Mesenchymal stem cell (in vitro differentiated cells and primary cell): ENCODE data around the gene GIMAP7.

Experiments used
- DNase-seq: peaks from one replicate; pipeline ENCODE4 v3.0.0-alpha.2; 2013
- H2AFZ ChIP-seq: one replicate; pipeline ENCODE4 v1.6.1; 2013; ENCODE audit warnings: low read depth, mild to moderate bottlenecking, control low read depth, inconsistent platforms, low read length, moderate library complexity
- H2AK5ac ChIP-seq: 2 replicates; pipeline ENCODE4 v1.6.1; 2013; ENCODE audit warnings: low read length, moderate library complexity, mild to moderate bottlenecking, inconsistent platforms; ENCODE audit not compliant: severe bottlenecking
- H2BK120ac ChIP-seq: one replicate; pipeline ENCODE4 v1.6.1; 2013; ENCODE audit warnings: low read depth, mild to moderate bottlenecking, inconsistent platforms, low read length, moderate library complexity
- H2BK12ac ChIP-seq, 2 experiments: one replicate each; pipeline ENCODE4 v1.6.1; 2013; ENCODE audit warnings: inconsistent platforms in 2 of 2, low read length in 2 of 2, mild to moderate bottlenecking in 2 of 2, moderate library complexity in 2 of 2, control low read depth in 1 of 2
- H2BK15ac ChIP-seq: one replicate; pipeline ENCODE4 v1.6.1; 2013; ENCODE audit warnings: mild to moderate bottlenecking, low read depth, inconsistent platforms; ENCODE audit not compliant: poor library complexity, severe bottlenecking
- H2BK5ac ChIP-seq: 2 replicates; pipeline ENCODE4 v1.6.1; 2013; ENCODE audit warnings: low read depth, mild to moderate bottlenecking, low read length, control low read depth, inconsistent platforms; ENCODE audit not compliant: poor library complexity, severe bottlenecking
- H3K14ac ChIP-seq, 2 experiments: one replicate each; pipeline ENCODE4 v1.6.1; 2013; ENCODE audit warnings: inconsistent platforms in 2 of 2, low read length in 2 of 2, control low read depth in 1 of 2, mild to moderate bottlenecking in 1 of 2, moderate library complexity in 1 of 2
- H3K18ac ChIP-seq, 2 experiments: one replicate each; pipeline ENCODE4 v1.6.1; 2013; ENCODE audit warnings: inconsistent platforms in 2 of 2, low read length in 2 of 2, control low read depth in 1 of 2, low read depth in 1 of 2, mild to moderate bottlenecking in 1 of 2
- H3K23ac ChIP-seq, 2 experiments: one replicate each; pipeline ENCODE4 v1.6.1; 2013; ENCODE audit warnings: inconsistent platforms in 2 of 2, low read length in 2 of 2, mild to moderate bottlenecking in 2 of 2, moderate library complexity in 2 of 2, control low read depth in 1 of 2
- H3K27ac ChIP-seq: 2 replicates; pipeline ENCODE4 v1.5.1; 2013; ENCODE audit warnings: mild to moderate bottlenecking, moderate library complexity, low read length, control low read depth, inconsistent platforms; ENCODE audit not compliant: poor library complexity, severe bottlenecking
- H3K27me3 ChIP-seq, 2 experiments: 2 replicates each; pipeline versions ENCODE4 v1.6.1 to v1.7.0; 2013; ENCODE audit warnings: low read length in 2 of 2, mild to moderate bottlenecking in 2 of 2, moderate library complexity in 2 of 2, control low read depth in 1 of 2, inconsistent platforms in 1 of 2; ENCODE audit not compliant: control insufficient read depth in 1 of 2, insufficient read depth in 1 of 2
- H3K36me3 ChIP-seq, 2 experiments: 2 replicates each; pipeline versions ENCODE4 v1.6.1 to v1.7.0; 2013; ENCODE audit warnings: low read length in 2 of 2, control low read depth in 1 of 2, inconsistent platforms in 1 of 2, low read depth in 1 of 2, mild to moderate bottlenecking in 1 of 2; ENCODE audit not compliant: insufficient read depth in 2 of 2, control insufficient read depth in 1 of 2
- H3K4ac ChIP-seq, 2 experiments: one replicate each; pipeline ENCODE4 v1.6.1; 2013; ENCODE audit warnings: inconsistent platforms in 2 of 2, low read length in 2 of 2, mild to moderate bottlenecking in 2 of 2, moderate library complexity in 2 of 2, control low read depth in 1 of 2, low read depth in 1 of 2
- H3K4me1 ChIP-seq: 2 replicates; pipeline ENCODE4 v1.6.1; 2013; ENCODE audit warnings: low read depth, low read length, control low read depth; ENCODE audit not compliant: control insufficient read depth, insufficient read depth
- H3K4me2 ChIP-seq: 2 replicates; pipeline ENCODE4 v1.6.1; 2013; ENCODE audit warnings: low read length, mild to moderate bottlenecking, inconsistent platforms; ENCODE audit not compliant: poor library complexity, severe bottlenecking
- H3K4me3 ChIP-seq, 2 experiments: 2 replicates each; pipeline versions ENCODE4 v1.5.1 to v1.7.0; 2013; ENCODE audit warnings: low read length in 2 of 2, mild to moderate bottlenecking in 2 of 2, control low read depth in 1 of 2, low read depth in 1 of 2; ENCODE audit not compliant: insufficient read depth in 1 of 2
- H3K79me1 ChIP-seq: replicated peaks from 2 replicates; pipeline ENCODE4 v1.6.1; 2013; ENCODE audit warnings: mild to moderate bottlenecking, control low read depth, low read length, inconsistent platforms; ENCODE audit not compliant: poor library complexity, severe bottlenecking
- H3K9ac ChIP-seq: 2 replicates; pipeline ENCODE4 v1.7.0; 2013; ENCODE audit warnings: mild to moderate bottlenecking, low read length, moderate library complexity
- H3K9me3 ChIP-seq: 2 replicates; pipeline ENCODE4 v1.7.0; 2013; ENCODE audit warnings: mild to moderate bottlenecking, low read length; ENCODE audit not compliant: control insufficient read depth
- H4K8ac ChIP-seq: one replicate; pipeline ENCODE4 v1.6.1; 2013; ENCODE audit warnings: inconsistent platforms, mild to moderate bottlenecking, low read length, moderate library complexity
- H4K91ac ChIP-seq: one replicate; pipeline ENCODE4 v1.6.1; 2013; ENCODE audit warnings: mild to moderate bottlenecking, low read length, inconsistent platforms
- WGBS: methylation state at CpG from one replicate; pipeline ENCODE4 v1.1.7; 2013; ENCODE audit warnings: mixed read lengths; 5-methylcytosine and 5-hydroxymethylcytosine counted together

GIMAP7 gene

GRCh38 chr7:150564566-150564965 is 49.9 kb downstream of the GIMAP7 start:
- no peak overlapping the region for H3K27ac ChIP-seq
- no peak overlapping the region for H2BK15ac ChIP-seq
- H3K14ac ChIP-seq = no peak overlapping the region
- no peak overlapping the region for H4K91ac ChIP-seq
- no peak for DNase-seq
- H4K8ac ChIP-seq = no peak overlapping the region
- H3K4ac ChIP-seq = no peak overlapping the region
- no peak overlapping the region for H2BK12ac ChIP-seq
- H3K27me3 ChIP-seq = no peaks in the 10 kb centered on the region
- no peak overlapping the region for H2AK5ac ChIP-seq
- no peaks in the 10 kb centered on the region for H3K4me1 ChIP-seq
- no peak overlapping the region for H2AFZ ChIP-seq
- WGBS = no CpG with 5 or more reads among the region's 3 CpGs
- peaks cover 13% of the 10 kb centered on the region for H3K9me3 ChIP-seq
- H2BK5ac ChIP-seq = no peak overlapping the region
- no peak overlapping the region for H3K18ac ChIP-seq
- no peak overlapping the region for H3K4me2 ChIP-seq
- no peaks in the 10 kb centered on the region for H3K36me3 ChIP-seq
- H2BK120ac ChIP-seq = no peak overlapping the region
- no peak overlapping the region for H3K4me3 ChIP-seq
- H3K23ac ChIP-seq = no peak overlapping the region
- no peak overlapping the region for H3K9ac ChIP-seq
- H3K79me1 ChIP-seq = no peaks in the 10 kb centered on the region

- Histone ChIP-seq H3K9ac (no peak overlapping the region), H3K14ac (no peak overlapping the region), H4K8ac (no peak overlapping the region), H2BK120ac (no peak overlapping the region), H2AFZ (no peak overlapping the region), H3K4ac (no peak overlapping the region), H3K9me3 (peaks cover 14% of the 10 kb centered on the region), H2BK15ac (no peak overlapping the region), H4K91ac (no peak overlapping the region), H3K18ac (no peak overlapping the region), H3K27ac (no peak overlapping the region), H3K4me3 (no peak overlapping the region), H3K23ac (no peak overlapping the region), H3K79me1 (no peaks in the 10 kb centered on the region), H2BK5ac (no peak overlapping the region), H2AK5ac (no peak overlapping the region), H3K4me2 (no peak overlapping the region), H3K27me3 (no peaks in the 10 kb centered on the region), H2BK12ac (no peak overlapping the region), H3K4me1 (no peaks in the 10 kb centered on the region), H3K36me3 (no peaks in the 10 kb centered on the region)
- WGBS = 79% methylated on average over 7 of the region's 7 CpGs
- no peak for DNase-seq
These were observed 50.6 kb downstream of the GIMAP7 start for GRCh38 chr7:150565239-150565638.

- Histone ChIP-seq H3K23ac (no peak overlapping the region), H3K27me3 (no peaks in the 10 kb centered on the region), H2AK5ac (no peak overlapping the region), H2BK5ac (no peak overlapping the region), H2BK15ac (no peak overlapping the region), H3K79me1 (no peaks in the 10 kb centered on the region), H3K4me2 (no peak overlapping the region), H2AFZ (no peak overlapping the region), H3K27ac (no peak overlapping the region), H3K4me1 (no peaks in the 10 kb centered on the region), H3K14ac (no peak overlapping the region), H2BK12ac (no peak overlapping the region), H4K8ac (no peak overlapping the region), H4K91ac (no peak overlapping the region), H3K9ac (no peak overlapping the region), H2BK120ac (no peak overlapping the region), H3K36me3 (no peaks in the 10 kb centered on the region), H3K18ac (no peak overlapping the region), H3K4me3 (no peak overlapping the region), H3K4ac (no peak overlapping the region), H3K9me3 (peaks cover 7% of the 10 kb centered on the region)
- WGBS = 54% methylated on average over 3 of the region's 3 CpGs
- DNase-seq = no peak
These were observed 51.5 kb downstream of the GIMAP7 start for GRCh38 chr7:150566123-150566522.

DNA sequence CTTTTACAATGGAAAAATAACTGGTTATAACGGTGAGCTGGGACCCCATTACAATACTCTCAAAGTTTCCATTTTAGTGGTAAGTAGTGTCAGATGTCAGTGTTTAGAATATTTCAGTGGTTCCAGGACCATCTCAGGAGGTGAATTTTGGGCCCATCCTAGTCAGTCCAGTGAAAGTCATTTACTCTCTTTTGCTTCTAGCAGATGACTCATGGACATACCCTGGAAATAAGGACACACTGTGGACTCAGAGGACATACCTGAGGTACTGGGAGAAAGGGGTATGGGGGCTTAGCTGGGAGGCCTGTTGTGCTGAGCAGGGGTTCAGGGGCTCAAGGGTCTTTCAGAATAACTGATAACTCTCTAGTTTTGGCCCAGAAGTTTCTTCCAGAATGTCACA is 51.9 kb downstream of the GIMAP7 start:
- Histone ChIP-seq H3K4me1 (no peaks in the 10 kb centered on the region), H3K14ac (no peak overlapping the region), H3K4me3 (no peak overlapping the region), H3K36me3 (no peaks in the 10 kb centered on the region), H3K4me2 (no peak overlapping the region), H3K4ac (no peak overlapping the region), H2BK15ac (no peak overlapping the region), H3K9ac (no peak overlapping the region), H3K9me3 (peaks cover 7% of the 10 kb centered on the region), H2BK120ac (no peak overlapping the region), H3K27me3 (no peaks in the 10 kb centered on the region), H3K79me1 (no peaks in the 10 kb centered on the region), H3K23ac (no peak overlapping the region), H4K8ac (no peak overlapping the region), H2BK5ac (no peak overlapping the region), H3K27ac (no peak overlapping the region), H2BK12ac (no peak overlapping the region), H4K91ac (no peak overlapping the region), H3K18ac (no peak overlapping the region), H2AK5ac (no peak overlapping the region), H2AFZ (no peak overlapping the region)
- no peak for DNase-seq
- 83% methylated on average over 1 of the region's 1 CpG for WGBS
